Brain pericyte (primary cell): Measurements from ENCODE around the gene CCDC14.
A peak's percentile ranks its signal among the peaks of the same experiment; 100 is the strongest.
"Not testable (repeated sequence)": the region's sequence is repeated elsewhere in the genome, so short reads cannot be mapped to it uniquely, and the experiment has no call there.

Source experiments
- DNase-seq: peaks from one replicate; pipeline ENCODE4 v3.0.0-alpha.2; 2012; ENCODE audit warnings: low read depth, low spot score

Gene CCDC14

GRCh38 chr3:123960781-123961507, at the start of gene CCDC14:
Gene CCDC14, minus strand, starts transcription at chr3:123961229. Its CDS starts 56 bp downstream, at chr3:123961173.
- DNase-seq = peak; percentile 87

- not testable (repeated sequence) for DNase-seq
Observed at GRCh38 chr3:124008321-124008720, 47.3 kb upstream of the CCDC14 start.

- DNase-seq = no peak
Observed at GRCh38 chr3:124007186-124007585, 46.2 kb upstream of the CCDC14 start.

GRCh38 chr3:124002405-124003079, 41.5 kb upstream of the CCDC14 start:
- DNase-seq = not testable (repeated sequence)

- not testable (repeated sequence) for DNase-seq
Observed at GRCh38 chr3:124001366-124001765, 40.3 kb upstream of the CCDC14 start.

GRCh38 chr3:123997543-123997942, 36.5 kb upstream of the CCDC14 start:
- no peak for DNase-seq

- DNase-seq = no peak
Observed at GRCh38 chr3:123993818-123994217, 32.8 kb upstream of the CCDC14 start.

- not testable (repeated sequence) for DNase-seq
Observed at GRCh38 chr3:123991730-123992588, 30.9 kb upstream of the CCDC14 start, which contains the start of gene ROPN1. Gene ROPN1, minus strand, starts transcription at chr3:123992124. Its CDS starts 11,643 bp downstream, at chr3:123980481.

GRCh38 chr3:123986427-123986826, 25.4 kb upstream of the CCDC14 start:
- no peak for DNase-seq

GRCh38 chr3:123984957-123985356, 23.9 kb upstream of the CCDC14 start:
- DNase-seq = no peak

GRCh38 chr3:123984350-123984749, 23.3 kb upstream of the CCDC14 start:
- DNase-seq = no peak

GRCh38 chr3:123981317-123981716, 20.3 kb upstream of the CCDC14 start:
- not testable (repeated sequence) for DNase-seq

GRCh38 chr3:123980539-123980938, 19.5 kb upstream of the CCDC14 start:
- no peak for DNase-seq

GRCh38 chr3:123979525-123980501, 18.8 kb upstream of the CCDC14 start:
- not testable (repeated sequence) for DNase-seq

- not testable (repeated sequence) for DNase-seq
Observed at GRCh38 chr3:123976904-123977303, 15.9 kb upstream of the CCDC14 start.

- DNase-seq = not testable (repeated sequence)
Observed at GRCh38 chr3:123976181-123976898, 15.3 kb upstream of the CCDC14 start.

GRCh38 chr3:123975030-123975429, 14.0 kb upstream of the CCDC14 start:
- not testable (repeated sequence) for DNase-seq

- DNase-seq = no peak
Observed at GRCh38 chr3:123971406-123971805, 10.4 kb upstream of the CCDC14 start.

GRCh38 chr3:123967260-123967659, 6.2 kb upstream of the CCDC14 start:
- not testable (repeated sequence) for DNase-seq

- DNase-seq = not testable (repeated sequence)
Observed at GRCh38 chr3:123966799-123967198, 5.8 kb upstream of the CCDC14 start.
